HG02981 (cell line): Measurements from ENCODE around the gene QPCTL.

Experiments
- ATAC-seq: cut with Tn5 transposase; IDR thresholded peaks from one replicate; pipeline ENCODE4 v1.9.1; 2021; ENCODE audit warnings: mild to moderate bottlenecking, moderate library complexity; ENCODE audit not compliant: unreplicated experiment

The QPCTL gene

DNA sequence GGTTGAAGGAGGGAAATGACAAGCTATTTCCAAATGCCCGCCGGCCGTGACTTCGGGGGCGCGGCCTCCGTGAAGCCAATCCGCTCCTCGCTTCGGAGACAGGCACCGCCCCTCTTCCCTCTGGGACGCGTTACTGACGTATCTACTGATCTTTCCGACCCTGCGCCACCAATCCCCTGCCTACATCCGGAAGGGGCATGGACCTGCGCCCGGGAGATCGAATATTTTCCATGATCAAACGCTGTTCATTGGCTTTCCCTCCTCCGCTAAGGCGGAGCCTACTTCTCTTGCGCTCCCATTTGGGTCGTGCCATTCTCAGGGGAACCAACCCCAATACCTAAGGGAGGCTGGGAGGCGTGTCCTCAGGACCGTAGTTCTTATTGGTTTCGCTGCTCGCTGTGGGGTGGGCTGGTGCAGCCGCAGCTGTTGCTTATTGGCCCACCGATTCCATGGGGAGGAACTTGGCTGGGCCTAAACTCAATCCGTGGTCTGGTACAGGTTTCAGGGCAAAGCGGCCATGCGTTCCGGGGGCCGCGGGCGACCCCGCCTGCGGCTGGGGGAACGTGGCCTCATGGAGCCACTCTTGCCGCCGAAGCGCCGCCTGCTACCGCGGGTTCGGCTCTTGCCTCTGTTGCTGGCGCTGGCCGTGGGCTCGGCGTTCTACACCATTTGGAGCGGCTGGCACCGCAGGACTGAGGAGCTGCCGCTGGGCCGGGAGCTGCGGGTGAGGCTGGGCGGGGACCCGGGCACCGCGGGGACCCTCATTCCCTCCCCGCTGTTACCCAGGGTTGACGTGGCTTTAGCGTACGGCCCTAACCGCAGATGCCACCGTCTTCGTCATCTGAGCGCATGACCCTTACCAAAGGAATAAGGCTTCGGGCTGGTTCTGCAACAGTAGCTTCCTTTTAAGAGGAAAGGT, at the start of gene QPCTL:
Gene QPCTL (plus strand): TSS at position 480 of the 919 bp plus-strand sequence. CDS start 38 bp downstream, at position 518.
- ATAC-seq = peak; percentile 89

DNA sequence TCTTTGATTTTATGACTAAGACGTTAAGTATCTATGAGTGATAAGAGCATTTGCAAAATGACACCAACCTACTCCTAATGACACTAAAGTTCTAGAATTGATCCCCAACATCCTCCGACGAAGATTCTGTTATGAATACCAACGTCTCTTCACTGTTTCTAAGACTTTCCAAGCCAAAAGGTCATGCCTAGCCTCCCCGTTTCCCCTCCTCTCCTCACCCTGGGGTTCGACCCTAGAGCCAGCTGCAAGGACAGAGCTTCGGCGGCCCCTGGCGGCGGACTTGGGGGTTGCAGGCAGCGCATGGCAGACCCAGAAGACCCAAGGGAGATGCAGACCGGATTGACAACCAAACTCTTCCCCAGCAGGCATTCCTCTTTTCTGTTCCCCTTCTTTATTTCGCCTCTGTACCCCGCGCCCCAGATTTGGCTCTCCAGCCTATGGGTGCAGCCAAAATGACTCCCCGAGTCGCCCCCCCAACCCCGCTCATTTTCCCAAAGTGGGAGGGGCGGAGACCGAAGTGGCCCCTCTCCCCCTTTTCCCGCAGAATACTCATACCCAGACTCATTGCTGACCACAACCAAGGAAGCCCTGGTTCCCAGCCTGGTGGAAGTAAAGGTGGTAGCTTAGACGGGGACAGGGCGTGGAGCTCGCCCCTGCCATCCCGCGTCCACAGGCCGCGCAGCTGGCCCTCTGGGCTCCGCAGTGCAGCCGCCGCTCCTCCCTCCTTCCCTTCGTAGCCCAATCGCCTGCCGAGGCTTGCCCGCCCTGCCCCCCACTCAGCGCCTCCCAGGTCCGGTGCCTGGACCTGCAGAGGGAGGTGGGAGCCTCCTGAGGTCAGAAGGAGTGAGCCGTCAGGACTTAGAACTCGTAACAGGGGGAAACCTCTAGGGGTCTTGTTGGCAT, 49.2 kb upstream of the QPCTL start:
- no peak for ATAC-seq

DNA sequence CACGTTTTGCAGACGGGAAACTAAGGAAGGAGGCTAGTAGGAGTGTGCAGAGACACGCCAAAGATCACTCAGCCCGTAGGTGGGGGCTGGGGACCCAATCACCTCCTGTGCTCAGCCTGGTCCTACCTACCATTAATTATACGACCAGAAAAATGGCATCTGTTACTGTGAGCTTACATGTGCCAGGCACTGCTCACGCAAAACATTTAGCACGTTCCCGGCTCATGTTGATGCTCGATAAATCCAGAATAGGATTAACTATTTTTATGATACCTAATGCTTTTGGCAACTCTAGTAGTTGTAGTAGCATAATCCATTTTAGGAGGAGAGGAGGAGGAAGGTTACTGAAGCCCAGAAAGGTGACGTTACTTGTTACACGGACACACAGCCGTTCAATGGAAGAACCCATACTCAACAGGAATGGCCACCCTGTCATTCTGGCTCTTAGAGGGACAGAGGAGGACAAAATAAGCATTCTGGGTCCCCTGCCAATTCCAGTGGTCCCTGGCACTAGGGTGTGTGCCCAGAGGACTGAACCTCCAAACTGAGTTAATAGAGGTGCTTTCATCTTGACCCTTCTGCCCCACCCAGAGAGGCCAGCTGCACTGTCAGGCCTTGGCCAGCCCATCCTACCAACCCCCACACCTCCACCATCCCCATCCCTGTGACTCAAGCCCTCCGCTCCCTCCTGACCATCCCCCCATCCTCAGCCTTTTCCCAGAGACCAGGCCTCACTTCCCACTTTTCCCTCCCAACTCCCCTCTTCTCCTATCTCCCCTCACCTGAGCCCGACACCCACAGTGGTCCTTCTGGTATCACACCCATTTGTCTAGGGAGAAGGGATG, 48.3 kb upstream of the QPCTL start:
- no peak for ATAC-seq

- no peak for ATAC-seq
Observed at GRCh38 chr19:45645068-45645630, 47.3 kb upstream of the QPCTL start.

DNA sequence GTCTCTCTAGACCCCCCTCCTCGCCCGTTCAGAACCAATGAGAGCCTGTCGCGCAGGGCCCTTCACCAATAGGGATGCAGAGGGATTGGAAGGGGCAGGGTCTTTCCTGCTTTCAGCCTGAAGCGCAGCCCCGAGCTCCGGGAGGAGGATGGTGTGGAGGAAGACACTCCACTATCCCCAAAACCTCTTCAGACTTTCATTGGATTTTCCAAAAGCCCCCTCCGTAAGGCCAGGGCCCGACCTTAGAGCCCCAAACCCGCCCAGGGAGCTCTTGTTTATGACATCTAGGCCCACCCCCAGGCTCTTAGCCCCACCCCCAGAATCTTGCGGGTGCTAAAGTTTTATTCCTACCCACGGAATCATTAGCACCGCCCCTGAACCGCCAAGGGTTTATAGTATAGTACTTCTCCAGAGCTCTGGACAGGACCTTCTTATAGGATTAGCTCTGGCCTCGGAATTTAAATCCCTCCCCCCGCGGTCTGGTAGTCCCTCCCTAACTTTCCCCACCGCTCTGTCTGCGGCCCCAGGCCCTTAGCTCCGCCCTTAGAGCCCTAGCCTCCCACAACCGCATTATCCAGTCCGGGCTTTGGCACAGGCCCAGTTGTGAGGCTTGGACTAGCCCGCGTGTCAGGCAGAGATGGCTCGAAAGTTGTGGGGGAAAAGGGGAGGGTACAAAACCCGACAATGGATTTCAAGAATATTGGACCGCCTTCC, 46.7 kb upstream of the QPCTL start:
- no peak for ATAC-seq

GRCh38 chr19:45646345-45646698, 46.1 kb upstream of the QPCTL start:
- ATAC-seq = no peak

- ATAC-seq = no peak
Observed at GRCh38 chr19:45650722-45651121, 41.7 kb upstream of the QPCTL start.

GRCh38 chr19:45653634-45654033, 38.8 kb upstream of the QPCTL start:
- ATAC-seq = no peak

- ATAC-seq = no peak
Observed at GRCh38 chr19:45655073-45655472, 37.4 kb upstream of the QPCTL start.

DNA sequence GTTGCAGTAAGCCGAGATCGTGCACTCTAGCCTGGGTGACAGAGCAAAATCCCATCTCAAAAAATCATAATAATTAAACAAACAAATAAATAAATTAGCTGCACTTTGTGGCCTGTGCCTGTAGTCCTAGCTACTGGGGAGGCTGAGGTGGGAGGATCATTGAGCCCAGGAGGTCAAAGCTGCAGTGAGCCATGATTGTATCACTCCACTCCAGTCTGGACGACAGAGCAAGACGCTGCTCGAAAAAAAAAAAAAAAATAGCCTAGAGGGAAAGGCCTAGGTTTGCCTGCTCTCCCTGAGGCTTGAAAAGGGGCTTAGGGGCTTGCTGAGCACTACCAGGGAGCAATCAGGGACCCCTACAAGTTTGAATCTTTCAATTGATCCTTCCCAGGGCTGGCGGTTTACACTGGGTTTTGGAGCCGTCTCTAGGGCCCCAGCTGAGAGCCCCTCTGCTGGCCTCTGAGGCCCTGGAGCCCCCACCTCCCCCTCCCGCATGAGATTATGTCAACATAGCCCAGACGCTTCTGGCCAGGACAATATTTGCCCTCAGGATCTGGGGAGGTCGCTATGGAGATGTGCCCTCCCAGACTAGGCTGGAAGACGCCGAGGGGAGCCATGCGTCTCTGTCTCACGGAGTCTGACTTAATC, 34.8 kb upstream of the QPCTL start:
- ATAC-seq = no peak

GRCh38 chr19:45659096-45659729, 33.3 kb upstream of the QPCTL start:
- ATAC-seq = no peak

GRCh38 chr19:45660636-45661035, 31.8 kb upstream of the QPCTL start:
- no peak for ATAC-seq

DNA sequence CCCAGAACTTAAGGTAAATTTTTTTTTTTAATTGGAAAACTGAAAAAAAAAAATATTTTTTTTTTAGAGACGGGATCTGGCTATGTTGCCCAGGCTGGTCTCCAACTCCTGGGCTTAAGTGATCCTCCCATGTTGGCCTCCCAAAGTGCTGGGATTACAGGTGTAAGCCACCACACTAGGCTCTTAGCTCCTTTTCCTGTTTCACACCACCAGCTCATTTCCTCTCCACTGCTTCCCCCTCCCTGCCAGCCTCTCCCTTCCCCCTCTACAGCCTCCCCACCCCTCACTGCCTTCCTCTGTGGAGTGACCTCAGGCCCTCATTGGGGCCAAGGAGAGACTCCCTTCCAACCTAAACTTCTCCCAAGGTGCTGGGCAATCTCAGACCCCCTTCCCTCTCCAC, 28.7 kb upstream of the QPCTL start:
- no peak for ATAC-seq

GRCh38 chr19:45664575-45664974, 27.9 kb upstream of the QPCTL start:
- no peak for ATAC-seq

DNA sequence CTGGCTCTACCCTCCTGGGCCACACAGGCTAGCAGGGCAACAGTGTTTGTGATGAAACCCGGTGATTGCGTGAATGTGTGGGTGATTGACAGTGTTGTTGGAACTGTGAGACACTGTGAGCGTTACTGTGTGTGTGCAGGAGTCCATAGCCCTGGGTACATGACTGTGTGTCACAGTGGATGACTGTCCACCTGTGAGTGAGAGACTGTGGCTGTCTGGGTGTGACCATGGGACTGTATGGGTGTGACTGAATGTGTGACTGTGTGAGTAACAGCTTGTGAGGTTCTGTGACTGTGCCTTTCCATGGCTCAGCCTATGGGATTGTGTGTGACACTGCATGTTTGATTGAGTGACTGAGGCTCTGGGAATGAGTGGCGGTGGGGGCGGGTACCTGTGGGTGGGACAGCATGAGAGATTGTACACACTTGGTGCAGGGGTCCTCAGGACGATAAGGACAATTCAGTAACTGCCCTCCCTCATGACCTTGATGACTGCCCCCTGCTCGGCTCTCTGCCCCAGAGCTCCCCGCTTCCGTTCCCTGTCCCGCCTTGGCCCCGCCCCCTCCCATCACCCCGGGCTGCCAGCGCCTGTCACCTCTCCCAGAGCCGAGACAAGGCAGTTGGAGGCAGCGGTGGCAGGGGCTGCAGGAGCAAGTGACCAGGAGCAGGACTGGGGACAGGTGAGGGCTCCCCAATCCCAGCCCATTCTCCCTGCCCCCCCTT, 24.7 kb upstream of the QPCTL start, which contains the start of gene GIPR:
Gene GIPR (plus strand): TSS at position 602 of the 722 bp plus-strand sequence. CDS start 1,300 bp downstream, outside the sequence.
- no peak for ATAC-seq

- ATAC-seq = no peak
Observed at GRCh38 chr19:45668342-45668871, 24.1 kb upstream of the QPCTL start.

DNA sequence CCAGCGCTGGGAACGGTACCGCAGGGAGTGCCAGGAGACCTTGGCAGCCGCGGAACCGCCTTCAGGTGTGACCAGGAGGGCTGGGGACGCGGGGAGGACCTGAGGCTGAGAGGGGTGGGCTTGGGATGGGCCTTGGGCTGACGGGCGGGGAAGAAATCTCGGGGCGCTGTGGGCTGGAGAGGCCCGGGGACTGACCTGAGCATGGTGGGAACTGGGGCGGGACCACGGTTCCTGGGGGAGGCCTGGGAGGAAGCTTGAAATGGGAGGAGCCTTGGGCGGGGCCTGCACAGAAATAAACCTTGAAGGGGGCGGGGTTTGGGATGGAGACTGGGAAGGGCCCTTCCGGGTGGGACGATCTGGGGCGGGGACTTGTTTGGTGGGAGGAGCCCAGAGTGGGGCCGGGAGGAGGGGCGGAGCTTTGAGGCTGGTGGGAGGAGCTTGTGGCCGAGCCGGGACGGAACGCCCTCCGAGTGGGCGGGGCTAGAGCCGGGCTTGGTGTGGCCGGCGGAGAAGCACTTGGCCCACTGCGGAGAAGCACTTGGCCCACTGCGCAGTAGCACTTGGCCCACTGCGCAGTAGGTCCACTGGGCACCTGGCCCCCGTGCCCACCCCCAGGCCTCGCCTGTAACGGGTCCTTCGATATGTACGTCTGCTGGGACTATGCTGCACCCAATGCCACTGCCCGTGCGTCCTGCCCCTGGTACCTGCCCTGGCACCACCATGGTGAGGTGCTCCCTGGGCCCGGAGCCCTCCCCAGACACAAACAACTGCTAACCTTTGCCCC, 21.6 kb upstream of the QPCTL start:
- ATAC-seq = peak; percentile 61
